GM12872 (cell line): ENCODE results near the gene LINGO1.

Experiments used
- TF ChIP-seq, protein P1 (sequence below): IDR thresholded peaks from 3 replicates; pipeline ENCODE4 v1.5.1; 2011; ENCODE audit warnings: low read depth, mild to moderate bottlenecking, low read length, moderate library complexity; ENCODE audit not compliant: insufficient read depth

LINGO1 gene

DNA sequence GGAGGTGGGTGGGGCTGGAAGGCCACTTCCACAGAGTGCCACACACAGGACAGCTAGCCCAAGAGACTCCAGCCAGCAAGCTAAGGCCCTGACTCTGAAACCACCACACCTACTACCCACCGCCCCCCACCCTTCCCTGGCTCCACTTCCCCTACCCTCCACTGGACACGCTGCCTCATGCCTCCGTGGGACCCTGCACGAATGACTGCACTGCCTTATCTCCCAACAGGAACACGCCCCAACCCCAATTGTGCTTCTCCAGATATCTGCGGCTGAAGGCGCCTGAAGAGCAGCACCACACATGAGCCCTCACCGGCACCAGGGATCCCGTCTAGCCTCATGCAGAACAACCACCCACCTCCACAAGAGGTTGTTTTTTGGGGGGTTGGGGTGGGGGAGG is 2.7 kb downstream of the LINGO1 start:
- TF ChIP-seq, protein P1, sequence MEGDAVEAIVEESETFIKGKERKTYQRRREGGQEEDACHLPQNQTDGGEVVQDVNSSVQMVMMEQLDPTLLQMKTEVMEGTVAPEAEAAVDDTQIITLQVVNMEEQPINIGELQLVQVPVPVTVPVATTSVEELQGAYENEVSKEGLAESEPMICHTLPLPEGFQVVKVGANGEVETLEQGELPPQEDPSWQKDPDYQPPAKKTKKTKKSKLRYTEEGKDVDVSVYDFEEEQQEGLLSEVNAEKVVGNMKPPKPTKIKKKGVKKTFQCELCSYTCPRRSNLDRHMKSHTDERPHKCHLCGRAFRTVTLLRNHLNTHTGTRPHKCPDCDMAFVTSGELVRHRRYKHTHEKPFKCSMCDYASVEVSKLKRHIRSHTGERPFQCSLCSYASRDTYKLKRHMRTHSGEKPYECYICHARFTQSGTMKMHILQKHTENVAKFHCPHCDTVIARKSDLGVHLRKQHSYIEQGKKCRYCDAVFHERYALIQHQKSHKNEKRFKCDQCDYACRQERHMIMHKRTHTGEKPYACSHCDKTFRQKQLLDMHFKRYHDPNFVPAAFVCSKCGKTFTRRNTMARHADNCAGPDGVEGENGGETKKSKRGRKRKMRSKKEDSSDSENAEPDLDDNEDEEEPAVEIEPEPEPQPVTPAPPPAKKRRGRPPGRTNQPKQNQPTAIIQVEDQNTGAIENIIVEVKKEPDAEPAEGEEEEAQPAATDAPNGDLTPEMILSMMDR = no peak

DNA sequence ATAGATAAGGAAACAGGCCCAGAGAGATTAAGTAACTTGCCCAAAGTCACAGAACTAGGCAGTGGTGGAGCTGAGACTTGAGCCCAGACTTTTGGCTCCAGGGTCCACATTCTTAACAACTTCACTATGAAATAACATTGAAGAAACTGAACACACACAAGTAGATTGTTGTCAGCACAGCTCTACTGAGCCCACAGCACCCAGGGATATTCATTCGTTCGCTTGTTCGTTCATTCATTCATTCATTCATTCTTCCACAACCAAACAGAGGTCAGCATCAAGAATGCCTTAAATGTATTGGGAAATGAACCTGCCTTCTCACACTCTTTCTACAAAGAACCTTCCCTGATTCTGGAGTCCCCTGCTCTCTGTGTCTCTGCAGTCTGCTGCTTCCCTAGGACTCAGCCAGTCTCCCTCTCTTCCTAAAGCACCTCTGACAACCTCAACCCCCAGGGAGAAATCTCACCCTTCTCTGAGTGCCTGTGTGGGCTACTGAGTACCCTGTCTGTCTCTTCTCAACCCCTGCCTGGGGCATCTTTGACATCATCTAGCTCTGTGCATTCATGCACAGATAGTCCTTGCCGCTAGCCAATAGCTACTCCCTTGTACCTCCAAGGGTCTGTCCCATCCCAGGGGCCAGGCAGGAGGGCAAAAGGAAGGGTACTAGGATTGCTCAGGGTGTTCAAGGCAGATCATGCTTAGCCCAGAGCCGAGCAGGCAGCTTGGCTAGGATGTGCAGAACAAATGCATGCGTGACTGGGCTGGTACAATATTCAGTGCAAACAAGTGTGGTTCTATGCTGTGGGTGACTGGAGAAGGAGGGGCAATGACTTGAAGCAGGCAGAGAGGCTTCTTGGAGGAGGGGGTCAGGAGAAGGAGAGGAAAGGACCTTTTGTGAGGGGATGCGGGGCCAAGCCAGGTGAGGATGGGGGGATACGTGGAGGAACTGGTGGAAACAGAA is 3.4 kb downstream of the LINGO1 start:
- TF ChIP-seq, protein P1 = no peak

DNA sequence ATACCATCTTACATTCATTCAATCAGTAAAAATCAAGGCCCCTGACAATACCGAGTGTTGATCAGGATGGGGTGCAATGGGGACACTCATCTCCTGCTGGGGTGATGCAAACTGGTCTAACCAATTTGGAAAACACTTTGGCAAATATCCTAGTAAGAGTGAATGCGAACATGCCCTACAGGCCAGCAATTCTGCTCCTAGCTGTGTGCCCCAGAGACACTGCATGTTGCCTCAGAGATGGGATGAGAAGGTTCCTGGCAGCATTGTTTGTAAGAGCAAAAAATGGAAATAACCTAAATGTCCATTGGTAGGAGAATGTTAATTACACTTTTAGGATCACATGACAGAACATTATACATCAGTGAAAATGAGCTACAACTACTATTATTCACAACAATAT is 4.7 kb downstream of the LINGO1 start:
- TF ChIP-seq, protein P1 = no peak

DNA sequence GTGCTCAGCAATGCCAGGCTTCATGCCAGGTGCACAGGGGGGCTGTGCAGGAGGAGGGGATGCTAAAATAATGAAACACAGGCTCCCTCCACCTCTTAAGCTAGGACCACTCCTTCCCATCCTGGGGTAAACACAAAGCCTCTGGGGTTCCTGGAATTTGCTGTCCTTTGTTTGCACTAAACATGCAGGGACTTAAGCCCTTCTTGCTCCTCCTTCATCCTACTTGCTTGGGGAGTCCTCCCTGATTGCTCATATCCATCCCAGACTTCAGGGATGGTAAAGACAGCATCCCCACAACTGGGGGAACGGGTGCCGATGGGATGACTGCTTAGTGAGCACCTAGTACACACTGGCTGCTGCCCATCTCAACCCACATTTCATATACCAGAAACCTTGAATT is 5.1 kb downstream of the LINGO1 start:
- TF ChIP-seq, protein P1 = no peak

DNA sequence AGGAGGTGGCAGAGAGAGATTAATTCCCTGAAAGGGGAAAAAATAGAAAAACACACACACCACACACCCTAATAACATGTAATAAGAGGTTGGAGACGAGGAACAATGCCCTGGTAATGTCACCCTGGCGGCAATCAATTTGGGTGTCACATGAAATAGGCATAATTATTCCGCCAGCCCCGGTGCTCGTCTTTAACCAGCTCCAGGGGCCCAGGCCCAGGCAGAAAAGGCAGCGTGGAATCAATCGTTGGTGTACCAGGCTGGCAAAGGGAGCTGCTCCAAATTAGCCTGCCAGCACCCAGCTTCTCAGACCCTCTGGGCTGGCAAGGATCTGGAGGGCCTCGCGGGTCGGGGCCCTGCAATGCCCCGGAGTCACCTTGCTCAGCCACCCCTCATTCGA is 5.6 kb downstream of the LINGO1 start:
- TF ChIP-seq, protein P1 = no peak

DNA sequence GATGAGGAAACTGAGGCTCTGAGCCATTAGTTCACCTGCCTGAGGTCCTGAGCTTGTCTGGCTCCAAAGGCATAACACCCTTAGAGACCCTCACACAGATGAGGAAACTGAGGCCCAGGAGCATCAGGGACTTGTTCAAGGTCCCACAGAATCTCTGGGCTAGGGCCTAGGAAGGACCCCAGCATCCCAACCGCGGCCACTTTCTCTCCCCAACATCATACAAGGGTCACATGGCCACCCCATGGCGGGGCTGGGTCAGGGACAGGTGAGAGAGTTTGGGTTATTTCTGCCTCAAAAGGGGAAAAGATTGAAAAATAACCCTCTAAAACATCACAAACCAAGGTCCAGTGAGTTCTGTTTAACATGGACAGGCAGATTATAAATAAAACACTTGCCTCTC is 6.7 kb downstream of the LINGO1 start:
- TF ChIP-seq, protein P1 = no peak

DNA sequence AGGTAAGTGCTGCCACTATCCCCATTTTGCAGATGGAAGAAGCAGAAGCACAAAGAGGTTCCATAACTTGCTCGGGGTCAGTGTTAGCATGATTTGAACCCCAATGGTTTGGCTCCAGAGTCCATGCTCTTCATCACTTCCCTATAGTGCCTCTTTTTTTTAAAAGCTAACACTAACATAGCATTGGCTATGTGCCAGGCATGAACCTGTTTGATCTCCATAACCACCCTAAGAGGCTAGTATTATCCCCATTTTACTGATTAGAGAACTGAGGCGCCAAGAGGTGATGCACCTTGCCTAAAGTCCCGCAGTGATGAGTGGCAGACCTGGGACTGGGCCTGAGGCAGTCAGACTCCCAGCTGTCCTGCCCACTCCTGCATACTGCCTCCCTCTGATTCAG is 7.3 kb downstream of the LINGO1 start:
- TF ChIP-seq, protein P1 = no peak
